Anterior cingulate cortex (tissue), 58 donors: ENCODE measurements around the gene PDE8A.
A peak's percentile ranks its signal among the peaks of the same experiment; 100 is the strongest.
"Not testable (repeated sequence)": the region's sequence is repeated elsewhere in the genome, so short reads cannot be mapped to it uniquely, and the experiment has no call there.

Source experiments
- DNase-seq, 58 donors: peaks; one replicate each; lab custom pipeline; 2025; lab: John Stamatoyannopoulos, UW

Gene PDE8A

DNA sequence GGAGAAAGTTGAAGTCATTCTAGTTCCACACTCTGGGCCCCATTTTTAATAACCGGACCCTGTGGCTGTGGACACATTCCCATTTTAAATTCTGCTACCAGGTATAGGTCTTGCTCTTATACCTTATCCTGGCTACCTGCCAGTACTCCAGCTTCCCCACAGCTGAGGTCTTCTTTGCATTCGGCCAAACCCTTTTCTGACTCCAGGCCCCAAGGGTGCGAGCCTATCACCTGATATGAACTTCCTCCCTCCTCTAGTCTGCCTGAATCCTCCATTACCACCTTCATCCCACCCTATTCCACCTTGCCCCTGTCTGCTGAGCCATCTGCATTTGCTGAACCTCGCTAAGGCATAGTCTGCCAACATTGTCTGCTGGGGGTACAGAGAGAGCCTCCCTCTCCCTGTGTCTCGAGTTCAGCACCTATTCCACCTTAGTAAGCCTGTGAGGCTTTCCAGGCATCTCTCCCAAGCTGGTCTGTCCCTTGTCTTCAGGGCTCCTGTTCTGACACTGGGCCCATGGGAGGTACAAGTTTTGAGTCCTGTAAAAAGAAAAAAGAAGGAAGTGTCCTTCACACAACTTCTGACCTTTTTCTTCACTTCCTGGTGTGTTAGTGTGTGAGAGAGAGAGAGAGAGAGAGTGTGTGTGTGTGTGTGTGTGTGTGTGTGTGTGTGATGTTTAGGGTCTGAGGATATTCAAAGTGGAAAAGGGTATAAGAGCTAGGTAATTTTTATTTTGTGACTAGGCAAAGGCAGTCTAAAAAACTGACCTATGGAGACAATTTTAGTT, 27.0 kb downstream of the PDE8A start:
- DNase-seq: no peak

DNA sequence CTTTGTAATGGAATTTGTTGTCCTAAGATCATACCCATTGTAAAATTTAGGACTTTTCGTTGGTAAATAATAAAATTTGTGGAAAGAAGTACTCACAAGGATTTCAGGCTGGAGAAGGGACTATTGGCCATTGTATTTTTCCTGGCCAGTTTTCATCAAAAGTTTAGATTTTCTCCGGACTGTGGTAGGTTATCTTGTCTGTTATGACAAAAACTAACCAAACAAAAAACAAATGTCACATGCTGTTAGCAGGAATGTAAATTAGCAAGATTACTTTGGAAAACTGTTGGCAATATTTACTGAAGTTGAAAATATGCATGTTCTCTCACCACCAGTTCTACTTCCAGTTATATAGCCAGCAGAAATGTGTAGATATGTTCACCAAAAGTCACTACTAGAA, 27.8 kb downstream of the PDE8A start:
- DNase-seq: no peak

DNA sequence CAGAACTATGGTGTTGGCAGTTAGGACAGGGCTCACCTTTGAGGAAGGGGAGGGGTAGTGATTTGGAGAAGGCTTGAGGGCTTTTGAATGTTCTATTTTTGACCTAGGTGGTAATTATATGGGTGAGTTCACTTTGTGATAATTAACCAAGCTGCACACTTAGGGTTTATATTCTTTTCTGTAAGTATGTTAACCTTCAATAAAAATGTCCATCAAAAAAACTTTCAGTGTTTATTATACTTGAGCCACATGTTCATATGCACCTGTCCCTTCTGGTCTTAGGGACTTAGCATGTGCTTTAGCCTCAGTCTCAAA, 28.4 kb downstream of the PDE8A start:
- no peak for DNase-seq

DNA sequence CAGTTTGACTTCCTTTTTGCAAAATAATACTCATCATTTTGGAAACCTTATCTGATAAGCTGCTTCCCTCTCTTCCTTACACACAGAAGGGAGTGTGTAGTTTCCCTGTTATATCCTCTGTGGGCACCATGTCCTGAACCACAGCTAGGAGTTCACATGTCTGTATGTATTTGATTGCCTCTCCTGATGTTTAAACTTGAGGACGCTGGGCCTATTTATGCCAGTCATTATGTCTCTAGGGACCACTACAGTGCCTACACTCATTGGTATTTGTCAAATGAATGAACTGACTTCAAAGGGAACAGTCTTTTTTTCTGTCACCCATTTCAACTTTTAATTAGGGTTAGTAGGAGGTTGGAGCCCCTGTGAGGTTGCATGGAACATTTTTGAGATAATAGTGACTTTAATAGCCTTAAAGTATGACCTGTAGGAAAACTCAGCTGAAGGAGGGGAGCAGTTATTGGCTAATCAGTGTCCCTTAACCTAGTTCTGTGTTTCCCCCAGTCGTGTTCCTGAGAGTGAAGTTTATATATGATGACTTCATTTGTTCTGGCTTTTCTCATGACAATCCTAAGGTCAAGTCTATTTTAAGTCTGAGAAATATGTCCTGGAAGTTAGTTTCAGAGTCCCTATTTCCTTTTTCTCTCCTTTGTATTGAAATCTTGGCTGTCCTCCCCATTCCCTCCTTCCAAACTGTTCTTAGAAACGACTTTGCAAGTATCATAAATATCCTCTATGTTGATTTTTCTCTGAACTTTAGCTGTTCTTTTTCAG, 28.9 kb downstream of the PDE8A start:
- DNase-seq: no peak

DNA sequence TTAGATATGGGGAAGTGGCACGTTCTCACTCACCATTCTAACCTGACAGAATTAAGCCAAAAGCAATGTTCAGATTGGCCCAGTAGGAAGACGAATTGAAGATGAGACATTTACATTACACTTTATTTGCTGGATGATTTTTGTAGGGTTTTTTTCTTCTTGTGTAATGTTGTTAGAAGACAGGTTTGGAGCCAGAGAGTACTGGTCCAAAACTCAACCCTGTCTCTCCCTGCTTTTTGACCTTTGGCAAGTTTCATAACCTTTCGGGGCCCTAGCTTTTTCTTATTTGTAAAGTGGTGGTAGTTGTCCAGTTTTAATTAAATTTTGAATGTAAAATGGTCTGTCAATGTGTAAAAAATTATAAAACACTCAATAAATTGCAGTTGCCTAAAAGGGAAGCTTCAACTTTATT, 29.5 kb downstream of the PDE8A start:
- no peak for DNase-seq

DNA sequence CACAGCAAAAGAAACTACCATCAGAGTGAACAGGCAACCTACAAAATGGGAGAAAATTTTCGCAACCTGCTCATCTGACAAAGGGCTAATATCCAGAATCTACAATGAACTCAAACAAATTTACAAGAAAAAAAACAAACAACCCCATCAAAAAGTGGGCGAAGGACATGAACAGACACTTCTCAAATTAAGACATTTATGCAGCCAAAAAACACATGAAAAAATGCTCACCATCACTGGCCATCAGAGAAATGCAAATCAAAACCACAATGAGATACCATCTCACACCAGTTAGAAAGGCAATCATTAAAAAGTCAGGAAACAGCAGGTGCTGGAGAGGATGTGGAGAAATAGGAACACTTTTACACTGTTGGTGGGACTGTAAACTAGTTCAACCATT, 30.1 kb downstream of the PDE8A start:
- not testable (repeated sequence) for DNase-seq

DNA sequence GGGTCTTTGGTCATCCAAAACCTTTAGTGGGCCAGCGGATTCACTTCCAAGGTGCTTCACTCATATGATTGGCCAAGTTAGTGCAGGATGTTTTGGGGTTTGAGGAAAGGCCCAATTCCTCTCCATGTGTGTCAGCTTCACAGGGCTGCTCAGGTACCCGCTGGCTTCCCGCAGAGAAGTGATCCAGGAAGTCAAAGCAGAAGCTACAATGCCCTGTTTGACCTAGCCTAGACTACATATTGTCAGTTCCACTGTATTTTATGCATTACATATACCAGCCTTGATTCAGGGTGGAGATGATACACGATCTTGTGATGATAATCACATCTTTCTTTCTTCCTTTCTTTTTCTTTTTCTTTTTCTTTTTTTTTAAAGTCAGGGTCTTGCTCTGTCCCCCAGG, 32.1 kb downstream of the PDE8A start:
- DNase-seq: no peak

DNA sequence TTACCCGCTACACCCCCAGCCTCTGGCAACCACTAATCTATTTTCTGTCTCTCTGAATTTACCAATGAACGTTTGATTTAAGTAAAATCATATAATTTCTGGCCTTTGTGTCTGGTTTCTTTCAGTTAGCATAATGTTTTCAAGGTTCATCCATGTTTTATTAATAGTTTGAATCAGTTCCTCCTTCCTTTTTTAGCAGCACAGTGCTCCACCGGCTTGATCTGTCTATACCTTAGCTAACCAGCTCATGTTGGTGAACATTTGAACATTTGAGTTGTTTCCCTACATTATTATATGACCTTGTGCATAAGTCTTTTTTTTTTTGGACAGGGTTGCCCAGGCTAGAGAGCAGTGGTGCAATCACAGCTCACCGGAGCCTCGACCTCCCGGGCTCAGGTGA, 33.3 kb downstream of the PDE8A start:
- no peak for DNase-seq

DNA sequence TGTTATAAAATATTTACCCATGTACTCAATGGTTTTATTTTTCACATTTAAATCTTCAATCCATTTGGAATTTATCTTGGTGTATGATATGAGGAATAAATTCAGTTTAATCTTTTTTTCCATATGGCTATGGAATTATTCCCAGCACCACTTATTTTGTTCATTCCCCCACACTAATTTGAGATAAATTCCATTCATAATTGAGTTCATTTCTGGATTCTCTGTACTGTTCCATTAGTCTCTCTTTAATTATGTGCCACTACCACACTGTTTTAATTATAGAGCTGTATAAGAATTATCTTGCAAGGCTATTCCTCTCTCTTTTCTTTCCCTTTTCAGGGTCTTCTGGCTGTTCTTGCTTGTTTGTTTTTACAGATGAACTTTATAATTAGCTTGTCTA, 34.6 kb downstream of the PDE8A start:
- no peak for DNase-seq

DNA sequence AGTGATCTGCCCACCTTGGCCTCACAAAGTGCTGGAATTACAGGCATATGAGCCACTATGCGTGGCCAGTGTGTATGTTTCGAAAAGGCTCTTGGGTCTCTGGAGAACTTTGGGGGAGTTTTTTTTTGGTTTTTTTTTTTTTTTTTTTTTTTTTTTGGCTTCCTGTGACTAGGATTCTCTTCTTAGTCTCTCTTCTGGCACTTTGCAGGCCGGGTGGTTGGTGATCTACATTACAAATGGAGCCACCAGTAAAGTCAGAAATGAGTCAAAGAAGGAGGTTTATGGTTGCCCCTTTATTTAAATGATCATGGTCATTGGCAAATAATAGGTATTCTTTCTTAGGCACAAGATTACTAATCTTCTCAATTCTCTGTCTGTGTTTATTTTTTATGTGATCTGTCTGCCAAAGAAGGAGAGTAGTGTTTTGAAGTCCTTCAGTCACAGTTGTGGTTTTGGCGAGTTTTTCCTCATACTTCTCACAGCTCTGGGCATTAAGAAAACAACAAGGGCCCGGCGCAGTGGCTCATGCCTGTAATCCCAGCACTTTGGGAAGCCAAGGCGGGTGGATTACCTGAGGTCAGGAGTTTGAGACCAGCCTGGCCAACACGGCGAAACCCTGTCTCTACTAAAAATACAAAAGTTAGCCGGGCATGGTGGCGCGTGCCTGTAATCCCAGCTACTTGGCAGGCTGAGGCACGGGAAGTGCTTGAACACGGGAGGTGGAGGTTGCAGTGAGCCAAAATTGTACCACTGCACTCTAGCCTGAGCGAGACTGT, 38.3 kb downstream of the PDE8A start:
- no peak for DNase-seq

DNA sequence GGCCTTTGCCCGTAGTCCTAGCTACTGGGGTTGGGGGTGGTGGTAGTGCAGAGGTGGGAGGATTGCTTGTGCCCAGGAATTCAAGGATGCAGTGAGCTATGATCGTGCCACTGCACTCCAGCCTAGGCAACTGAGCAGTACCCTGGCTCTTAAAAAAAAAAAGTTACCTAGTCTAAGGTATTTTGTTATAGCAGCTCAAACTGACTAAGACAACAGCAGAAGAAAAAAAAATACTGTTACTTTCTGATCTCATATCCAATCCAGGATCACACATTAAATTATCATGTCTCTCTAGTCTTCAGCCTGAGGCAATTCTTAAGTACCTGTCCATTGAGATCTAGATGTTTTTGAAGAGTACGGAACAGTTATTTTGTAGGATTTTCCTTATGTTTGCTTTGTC, 39.8 kb downstream of the PDE8A start:
- DNase-seq: no peak

DNA sequence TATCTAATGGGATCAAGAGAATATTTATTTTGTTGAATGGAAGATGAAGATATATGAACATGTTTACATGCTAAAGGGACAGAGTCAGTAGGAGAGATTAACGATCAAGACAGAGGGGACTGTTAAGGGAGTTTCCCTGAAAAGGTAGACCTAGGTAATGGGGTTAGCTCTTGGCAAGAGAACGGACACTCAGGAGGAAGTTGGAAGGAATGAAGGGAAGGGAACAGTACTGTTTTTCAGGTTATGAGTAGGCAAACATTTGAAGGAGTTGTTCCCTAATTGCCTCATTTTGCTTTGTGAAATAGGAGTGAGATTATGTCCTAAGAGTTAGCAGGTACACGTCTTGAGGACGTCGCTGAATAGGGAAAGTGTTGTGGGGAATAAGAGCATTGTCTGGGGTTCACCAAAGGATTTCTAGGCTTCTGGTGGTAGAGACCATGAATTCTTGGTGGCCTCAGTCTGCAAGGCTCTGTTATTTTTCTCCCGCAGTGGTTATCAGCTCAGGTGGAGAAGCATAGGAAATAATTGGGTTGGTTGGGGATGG, 41.3 kb downstream of the PDE8A start:
- no peak for DNase-seq

DNA sequence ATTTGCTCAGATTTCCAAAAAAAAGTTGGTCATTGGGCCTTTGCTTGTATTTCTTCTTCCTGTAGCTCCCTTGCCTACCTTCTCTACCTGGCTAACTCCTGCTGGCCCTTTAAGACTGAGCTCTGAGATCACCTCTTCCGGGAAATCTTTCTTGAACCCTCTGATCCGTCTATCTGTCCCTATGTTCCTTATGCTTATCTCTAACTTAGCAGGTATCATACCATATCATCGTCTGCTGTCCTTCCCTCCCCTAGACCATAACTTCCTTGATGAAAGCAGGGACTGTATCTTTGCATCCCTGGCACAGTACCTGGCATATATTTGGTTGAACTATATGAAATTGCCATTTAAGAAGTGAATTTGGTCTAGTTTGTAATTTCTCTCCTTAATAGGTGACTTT, 42.3 kb downstream of the PDE8A start:
- DNase-seq: no peak

DNA sequence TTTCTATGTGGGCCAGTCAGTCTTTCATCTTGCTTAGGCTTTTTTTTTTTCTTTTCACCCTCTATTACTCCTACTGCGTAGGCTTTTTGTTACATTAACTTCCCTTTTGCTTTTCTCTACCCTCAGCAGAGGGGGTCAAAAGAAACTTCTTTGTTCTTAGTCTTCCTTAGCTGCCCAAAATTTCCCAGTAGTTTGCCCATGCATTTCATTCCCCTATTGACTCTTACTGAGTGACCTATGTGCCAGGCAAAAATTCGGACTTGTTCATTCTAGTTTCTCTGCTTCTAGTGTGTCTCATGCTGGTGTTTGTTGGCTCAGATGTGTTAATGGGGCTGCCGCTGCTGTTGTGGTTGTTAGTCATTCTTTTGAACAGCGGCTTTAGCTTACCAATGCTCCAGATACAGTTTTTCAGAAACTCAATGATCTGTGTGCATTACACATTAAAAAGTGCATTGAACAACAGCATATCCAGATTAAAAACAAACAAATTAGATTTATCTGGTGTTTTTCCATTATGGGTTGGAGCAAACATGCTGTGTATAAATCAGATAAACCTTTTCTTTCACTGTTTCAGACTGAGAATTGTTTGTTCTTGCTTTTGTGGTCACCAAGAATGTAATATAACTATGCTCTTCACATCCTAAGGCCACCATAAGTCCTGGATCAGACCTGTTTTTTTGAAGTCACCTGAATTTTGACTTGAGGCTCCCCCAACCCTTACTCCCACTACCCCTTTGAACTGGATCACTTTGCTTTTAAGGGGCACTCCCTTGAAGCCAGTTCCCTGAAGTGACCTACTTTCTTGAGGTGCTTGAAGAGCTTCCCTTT, 43.1 kb downstream of the PDE8A start:
- DNase-seq: peak in 5 of 58 donors; percentile 16 to 35 (median 22)

DNA sequence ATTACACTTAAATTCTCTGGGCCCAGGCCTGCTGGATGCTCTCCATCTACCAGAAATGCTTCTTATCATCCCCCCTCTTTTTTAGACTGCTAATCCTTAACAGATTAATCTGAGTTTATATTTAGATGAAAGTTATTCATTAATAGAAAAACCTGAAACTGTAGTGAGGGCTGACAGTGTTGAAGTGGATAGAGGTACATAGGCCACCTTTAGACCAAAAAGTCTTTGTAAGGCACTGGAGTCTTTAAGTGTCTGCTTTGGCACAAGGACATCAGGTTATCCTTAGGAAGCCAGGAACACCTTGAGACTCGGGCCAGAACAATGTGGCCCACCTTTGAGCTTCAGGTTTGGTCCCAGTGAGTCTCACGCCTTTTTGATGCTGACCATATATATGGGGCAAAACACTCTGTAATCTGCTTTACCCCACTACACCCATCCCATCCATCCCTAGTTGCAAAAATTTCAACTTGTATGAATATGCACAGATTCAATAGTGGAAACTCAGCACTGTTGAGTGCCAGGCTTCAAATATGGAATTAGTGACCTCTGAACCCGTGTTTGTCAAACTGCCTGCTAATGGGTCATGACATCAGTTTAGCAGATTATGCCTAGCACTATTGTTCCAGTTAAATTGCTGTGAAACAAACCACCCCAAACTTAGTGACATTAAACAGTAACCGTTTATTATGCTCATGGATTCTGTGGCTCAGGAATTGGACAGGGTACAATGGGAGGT, 44.0 kb downstream of the PDE8A start:
- DNase-seq: peak in 1 of 58 donors; percentile 45

DNA sequence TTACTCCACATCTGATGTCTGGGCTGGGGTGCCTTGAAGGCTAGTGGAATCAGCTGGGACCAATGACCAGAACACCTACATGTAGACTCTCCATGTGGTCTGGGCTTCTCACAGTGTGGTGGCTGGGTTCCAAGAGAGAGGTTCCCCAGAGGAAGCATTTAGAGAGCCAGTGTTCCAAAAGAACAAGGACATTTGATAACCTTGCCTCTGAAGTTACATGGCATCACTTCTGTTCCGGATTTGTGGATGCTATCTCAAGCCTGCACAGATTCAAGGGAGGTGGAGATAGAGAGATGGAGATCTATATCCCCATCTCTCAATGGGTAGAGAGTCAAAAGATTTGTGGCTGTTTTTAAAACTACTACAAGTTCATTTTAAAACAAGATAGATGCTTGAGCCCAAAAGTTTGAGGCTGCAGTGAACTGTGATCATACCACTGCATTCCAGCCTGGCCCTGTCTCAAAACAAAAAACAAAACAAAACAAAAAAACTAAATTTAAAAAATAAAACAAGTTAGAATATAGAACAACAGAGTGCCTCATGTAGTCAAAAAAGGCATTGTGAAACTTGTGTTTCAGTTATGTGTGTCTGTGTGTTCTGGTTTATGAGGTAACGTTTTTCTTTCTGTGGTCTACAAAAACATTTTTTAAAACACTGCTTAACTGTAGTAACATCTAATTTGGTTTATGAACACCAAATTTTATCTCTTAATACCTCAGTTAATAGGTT, 44.8 kb downstream of the PDE8A start:
- DNase-seq: no peak

DNA sequence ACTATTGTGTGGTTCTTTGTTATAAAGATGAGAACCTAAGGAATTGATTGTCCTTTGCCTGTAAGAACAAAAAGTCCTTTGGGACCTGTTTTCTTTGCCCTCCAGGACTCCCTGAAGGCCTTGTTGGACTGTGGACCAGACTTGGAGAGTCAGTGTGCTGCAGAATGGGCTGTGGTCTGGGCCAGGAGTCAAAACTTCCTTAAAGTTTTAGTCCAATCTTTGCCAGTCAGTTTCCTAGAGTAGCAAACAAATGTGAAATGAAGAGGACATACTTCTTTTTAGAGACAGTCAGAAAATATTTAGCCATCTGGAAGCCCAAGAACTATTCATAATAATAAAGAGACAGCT, 45.4 kb downstream of the PDE8A start:
- no peak for DNase-seq

DNA sequence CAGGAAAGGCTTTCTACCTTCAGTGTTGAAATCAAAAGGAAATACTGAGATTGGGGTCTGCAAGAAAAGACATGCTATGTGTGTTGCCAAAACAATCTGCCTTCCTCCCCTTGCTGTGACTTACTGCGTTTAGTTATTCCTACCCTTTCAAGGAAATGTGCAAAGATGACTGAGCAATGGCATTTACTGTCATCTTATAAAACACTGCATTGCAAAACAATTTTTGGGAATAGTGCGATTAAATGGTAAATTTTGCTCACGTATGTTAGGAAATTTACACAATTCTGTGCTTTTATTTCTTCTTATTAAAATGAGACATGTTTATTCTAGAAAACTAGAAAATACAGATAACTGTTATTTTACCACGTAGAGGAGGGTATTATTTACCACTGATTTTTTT, 45.8 kb downstream of the PDE8A start:
- no peak for DNase-seq

DNA sequence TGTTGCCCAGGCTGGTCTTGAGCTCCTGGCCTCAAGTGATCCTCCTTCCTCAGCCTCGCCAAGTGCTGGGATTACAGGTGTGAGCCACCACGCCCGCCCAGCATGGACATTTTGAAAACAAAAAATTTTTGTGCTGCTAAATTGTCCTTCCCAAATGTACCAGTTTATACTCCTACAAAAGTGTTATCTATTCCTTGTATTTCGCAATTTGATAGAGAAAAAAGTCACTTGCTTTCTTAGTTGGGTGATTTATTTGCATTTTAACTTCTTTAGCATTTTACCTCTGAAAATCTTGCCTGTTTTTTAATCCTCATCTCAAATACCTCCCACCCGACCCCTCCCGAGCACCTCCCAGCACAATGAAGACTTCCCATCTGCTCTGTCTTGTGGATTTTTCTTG, 46.8 kb downstream of the PDE8A start:
- DNase-seq: no peak
